ENCODE measurements around the gene CLK3. TPM values are rescaled to one million over a fixed set of nuclear protein-coding genes. Genes with fewer than 3 reads are reported as not detected.

CLK3 gene
- total RNA-seq, 4 donors from 2014 or later: 46.8 to 105 (median 58.0) TPM

- Histone ChIP-seq H3K36me3 (peaks cover 0 to 42% (median 3%) of the 10 kb centered on the region in 3 donors), H3K4me3 (no peak overlapping the region), H3K9me3 (no peaks in the 10 kb centered on the region), H3K27ac (no peak overlapping the region), H3K4me1 (peaks cover 0 to 20% (median 11%) of the 10 kb centered on the region in 3 donors), H3K27me3 (no peaks in the 10 kb centered on the region)
- DNase-seq: no peak
- TF ChIP-seq, protein P1, sequence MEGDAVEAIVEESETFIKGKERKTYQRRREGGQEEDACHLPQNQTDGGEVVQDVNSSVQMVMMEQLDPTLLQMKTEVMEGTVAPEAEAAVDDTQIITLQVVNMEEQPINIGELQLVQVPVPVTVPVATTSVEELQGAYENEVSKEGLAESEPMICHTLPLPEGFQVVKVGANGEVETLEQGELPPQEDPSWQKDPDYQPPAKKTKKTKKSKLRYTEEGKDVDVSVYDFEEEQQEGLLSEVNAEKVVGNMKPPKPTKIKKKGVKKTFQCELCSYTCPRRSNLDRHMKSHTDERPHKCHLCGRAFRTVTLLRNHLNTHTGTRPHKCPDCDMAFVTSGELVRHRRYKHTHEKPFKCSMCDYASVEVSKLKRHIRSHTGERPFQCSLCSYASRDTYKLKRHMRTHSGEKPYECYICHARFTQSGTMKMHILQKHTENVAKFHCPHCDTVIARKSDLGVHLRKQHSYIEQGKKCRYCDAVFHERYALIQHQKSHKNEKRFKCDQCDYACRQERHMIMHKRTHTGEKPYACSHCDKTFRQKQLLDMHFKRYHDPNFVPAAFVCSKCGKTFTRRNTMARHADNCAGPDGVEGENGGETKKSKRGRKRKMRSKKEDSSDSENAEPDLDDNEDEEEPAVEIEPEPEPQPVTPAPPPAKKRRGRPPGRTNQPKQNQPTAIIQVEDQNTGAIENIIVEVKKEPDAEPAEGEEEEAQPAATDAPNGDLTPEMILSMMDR (IDR thresholded peaks at IDR 0.05): no peak
- intact Hi-C loops (cut with DNase I): no loop called here
- WGBS, 2 donors: 47 to 65% methylated on average over 3 of the region's 3 CpGs
Measured at GRCh38 chr15:74585191-74585590, 30.4 kb upstream of the CLK3 start.

GRCh38 chr15:74585857-74586256 is 29.8 kb upstream of the CLK3 start:
- intact Hi-C loops (cut with DNase I): no loop called here
- WGBS, 2 donors: 91 to 94% methylated on average over 4 to 7 of the region's 9 CpGs
- Histone ChIP-seq H3K9me3 (no peaks in the 10 kb centered on the region), H3K4me1 (peaks cover 0 to 18% (median 11%) of the 10 kb centered on the region in 3 donors), H3K36me3 (peaks cover 0 to 48% (median 6%) of the 10 kb centered on the region in 3 donors), H3K27me3 (no peaks in the 10 kb centered on the region), H3K27ac (no peak overlapping the region), H3K4me3 (no peak overlapping the region)
- TF ChIP-seq POLR2A (IDR thresholded peaks at IDR 0.05): no peak
- TF ChIP-seq, protein P1 (IDR thresholded peaks at IDR 0.05): no peak
- DNase-seq: no peak

DNA sequence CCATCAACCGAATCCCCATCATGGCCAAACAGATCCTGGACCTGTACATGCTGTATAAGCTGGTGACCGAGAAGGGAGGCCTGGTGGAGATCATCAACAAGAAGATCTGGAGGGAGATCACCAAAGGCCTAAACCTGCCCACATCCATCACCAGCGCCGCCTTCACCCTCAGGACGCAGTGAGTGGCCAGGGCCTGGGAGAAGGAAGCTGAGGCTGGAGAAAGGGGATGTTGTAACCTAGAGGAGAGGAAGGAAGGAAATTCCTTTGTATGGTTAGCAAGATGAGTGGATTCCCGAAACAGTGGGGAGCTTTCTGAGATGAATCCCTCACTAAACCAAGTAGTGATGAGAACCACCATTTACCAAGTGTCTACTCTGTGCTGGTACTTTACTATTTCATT is 25.8 kb upstream of the CLK3 start:
- Histone ChIP-seq H3K9me3 (no peaks in the 10 kb centered on the region), H3K27me3 (no peaks in the 10 kb centered on the region), H3K4me1 (peaks cover 0 to 15% (median 11%) of the 10 kb centered on the region in 3 donors), H3K27ac (no peak overlapping the region), H3K4me3 (no peak overlapping the region), H3K36me3 (peaks cover 15 to 71% (median 19%) of the 10 kb centered on the region in 3 donors)
- 67 to 78% methylated on average over 4 to 5 of the region's 6 CpGs for WGBS, 2 donors
- intact Hi-C loops (cut with DNase I): no loop called here
- no peak for DNase-seq
- TF ChIP-seq POLR2A (IDR thresholded peaks at IDR 0.05): no peak

DNA sequence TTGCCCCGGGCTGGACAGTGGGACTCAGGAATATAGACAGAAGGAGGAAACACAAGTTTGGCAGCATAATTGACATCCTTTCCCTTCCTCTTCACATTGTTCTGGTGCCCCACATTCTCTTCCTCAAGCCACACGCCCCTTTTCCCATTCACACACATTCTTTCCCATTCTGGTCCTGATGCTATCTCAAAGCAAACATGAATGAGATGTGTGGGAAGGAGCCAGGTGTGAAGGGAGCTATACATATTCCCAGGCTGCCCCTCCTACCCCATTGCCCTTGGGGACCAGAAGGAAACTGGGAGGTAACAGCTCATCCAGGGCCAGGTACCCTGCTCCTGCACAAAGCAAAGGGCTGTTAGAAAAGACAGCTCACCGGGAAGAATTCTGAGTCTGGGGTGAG is 23.4 kb upstream of the CLK3 start:
- DNase-seq: no peak
- peaks cover 15 to 71% (median 19%) of the 10 kb centered on the region in 3 donors for H3K36me3 ChIP-seq
- no peaks in the 10 kb centered on the region for H3K9me3 ChIP-seq
- H3K27me3 ChIP-seq: no peaks in the 10 kb centered on the region
- H3K27ac ChIP-seq: no peak overlapping the region
- H3K4me1 ChIP-seq: peaks cover 0 to 15% (median 11%) of the 10 kb centered on the region in 3 donors
- TF ChIP-seq, protein P1 (IDR thresholded peaks at IDR 0.05): no peak
- no peak for TF ChIP-seq POLR2A (IDR thresholded peaks at IDR 0.05)
- intact Hi-C loops (cut with DNase I): no loop called here
- WGBS, 2 donors: 71 to 79% methylated on average over 3 of the region's 3 CpGs
- H3K4me3 ChIP-seq: no peak overlapping the region

DNA sequence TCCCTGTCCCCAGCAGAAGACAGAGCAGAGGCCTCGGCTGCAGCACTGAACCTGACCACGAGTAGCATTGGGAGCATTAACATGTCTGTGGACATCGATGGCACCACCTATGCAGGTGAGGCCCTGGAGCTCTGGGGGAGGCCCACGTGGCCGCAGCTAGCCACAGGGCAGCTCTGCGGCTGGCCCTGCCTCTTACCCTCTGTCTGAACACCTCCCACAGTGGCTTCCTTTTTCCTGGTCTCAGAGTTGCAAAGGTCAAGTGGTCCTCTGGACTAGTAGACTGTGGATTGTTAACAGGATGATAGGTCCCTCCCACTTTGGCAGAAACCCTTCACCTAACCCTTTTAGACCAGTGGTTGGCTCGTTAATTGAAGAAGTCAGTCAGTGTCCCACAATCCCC is 22.5 kb upstream of the CLK3 start:
- Histone ChIP-seq H3K36me3 (peaks cover 15 to 68% (median 19%) of the 10 kb centered on the region in 3 donors), H3K4me3 (no peak overlapping the region), H3K27me3 (no peaks in the 10 kb centered on the region), H3K4me1 (peaks cover 0 to 19% (median 16%) of the 10 kb centered on the region in 3 donors), H3K9me3 (no peaks in the 10 kb centered on the region), H3K27ac (no peak overlapping the region)
- 90 to 96% methylated on average over 2 to 3 of the region's 7 CpGs for WGBS, 2 donors
- DNase-seq: no peak
- intact Hi-C loops (cut with DNase I): no loop called here
- TF ChIP-seq, protein P1 (IDR thresholded peaks at IDR 0.05): no peak
- no peak for TF ChIP-seq POLR2A (IDR thresholded peaks at IDR 0.05)

DNA sequence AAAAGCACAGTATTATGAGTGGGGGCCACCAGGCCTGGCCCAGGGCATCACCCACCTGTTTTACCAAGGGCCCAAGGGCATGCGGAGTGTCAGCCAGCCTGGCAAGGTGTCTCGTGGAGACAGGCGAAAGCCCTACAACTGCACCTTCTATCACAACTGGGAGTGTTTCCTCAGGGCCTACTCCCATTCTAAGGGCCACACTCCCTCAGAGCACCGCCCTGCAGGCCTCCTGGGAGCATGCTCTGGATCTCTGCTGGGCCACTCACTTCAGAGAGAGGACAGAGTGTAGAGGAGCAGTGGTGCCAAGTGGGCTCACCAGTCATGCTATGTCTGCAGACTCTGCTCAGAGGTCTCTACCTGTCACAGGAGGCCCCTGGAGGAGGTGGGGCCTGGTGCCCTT is 21.2 kb upstream of the CLK3 start:
- 83 to 87% methylated on average over 3 of the region's 4 CpGs for WGBS, 2 donors
- Histone ChIP-seq H3K9me3 (no peaks in the 10 kb centered on the region), H3K4me3 (no peak overlapping the region), H3K27ac (no peak overlapping the region), H3K4me1 (peaks cover 4 to 19% (median 12%) of the 10 kb centered on the region in 3 donors), H3K27me3 (no peaks in the 10 kb centered on the region), H3K36me3 (peaks cover 15 to 68% (median 19%) of the 10 kb centered on the region in 3 donors)
- TF ChIP-seq, protein P1 (IDR thresholded peaks at IDR 0.05): no peak
- no peak for TF ChIP-seq POLR2A (IDR thresholded peaks at IDR 0.05)
- DNase-seq: no peak
- intact Hi-C loops (cut with DNase I): no loop called here

Data from esophagus squamous epithelium (tissue), 5 donors.